IMR-90 (cell line): ENCODE data around the gene DYNLRB1. TPM values are rescaled to one million over a fixed set of nuclear protein-coding genes. Genes with fewer than 3 reads are reported as not detected.
A peak's percentile ranks its signal among the peaks of the same experiment; 100 is the strongest.

Source experiments
- ATAC-seq: fragments of 200-7000 bp; cut with Tn5 transposase; 2 replicates; pipeline ENCODE4 v1.9.1; 2020; ENCODE audit warnings: low read depth, mild to moderate bottlenecking, moderate library complexity
- BruUV-seq: library from RNA; stranded (reverse); fragments of 400-500 nt; replicated peaks from 2 replicates; lab custom pipeline; 2021; lab: Mats Ljungman, UMichigan
- CTCF ChIA-PET: fragments of 300-600 bp; formaldehyde crosslinking; extraction: SDS; loops from one replicate; lab custom pipeline; 2021; ENCODE audit warnings: antibody characterized with exemption; lab: Yijun Ruan, JAX
- POLR2A ChIA-PET: fragments of 300-600 bp; sonication (Branson Sonifier 250); formaldehyde crosslinking; loops from one replicate; lab custom pipeline; 2022; ENCODE audit warnings: antibody characterized with exemption; ENCODE audit not compliant: unreplicated experiment; lab: Charles Lee
- DNase-seq: peaks from one replicate; pipeline ENCODE4 v3.0.0; 2013
- H2AFZ ChIP-seq: replicated peaks from 2 replicates; pipeline ENCODE3; 2013; ENCODE audit warnings: low read length, mild to moderate bottlenecking; ENCODE audit not compliant: poor library complexity
- H2AK5ac ChIP-seq: 2 replicates; pipeline ENCODE4 v1.6.1; 2013; ENCODE audit warnings: low read depth, low read length, inconsistent platforms
- H2AK9ac ChIP-seq: replicated peaks from 2 replicates; pipeline ENCODE3; 2013; ENCODE audit warnings: mild to moderate bottlenecking, low read depth, low read length, moderate library complexity; ENCODE audit not compliant: poor library complexity
- H2BK120ac ChIP-seq: 2 replicates; pipeline ENCODE4 v1.6.1; 2013; ENCODE audit warnings: low read depth, low read length, inconsistent platforms
- H2BK15ac ChIP-seq: 3 replicates; pipeline ENCODE4 v1.6.1; 2013; ENCODE audit warnings: low read depth, low read length, inconsistent platforms
- H2BK20ac ChIP-seq: 2 replicates; pipeline ENCODE4 v1.6.1; 2013; ENCODE audit warnings: low read depth, mild to moderate bottlenecking, inconsistent platforms, low read length, moderate library complexity
- H2BK5ac ChIP-seq: 2 replicates; pipeline ENCODE4 v1.6.1; 2013; ENCODE audit warnings: mild to moderate bottlenecking, low read depth, low read length, inconsistent platforms; ENCODE audit not compliant: poor library complexity, severe bottlenecking
- H3K14ac ChIP-seq: replicated peaks from 2 replicates; pipeline ENCODE4 v1.6.1; 2013; ENCODE audit warnings: low read depth, low read length, inconsistent platforms
- H3K18ac ChIP-seq: 2 replicates; pipeline ENCODE4 v1.6.1; 2013; ENCODE audit warnings: low read depth, low read length, control low read depth
- H3K23ac ChIP-seq: 2 replicates; pipeline ENCODE4 v1.6.1; 2013; ENCODE audit warnings: low read depth, low read length, inconsistent platforms
- H3K27ac ChIP-seq: 2 replicates; pipeline ENCODE4 v1.5.1; 2013; ENCODE audit warnings: mild to moderate bottlenecking, control low read depth, low read length; ENCODE audit not compliant: insufficient read depth
- H3K27me3 ChIP-seq: 2 replicates; pipeline ENCODE4 v1.6.1; 2013; ENCODE audit warnings: low read length; ENCODE audit not compliant: control insufficient read depth, insufficient read depth
- H3K36me3 ChIP-seq: 2 replicates; pipeline ENCODE4 v1.6.1; 2013; ENCODE audit warnings: low read length, mixed read lengths; ENCODE audit not compliant: control insufficient read depth, insufficient read depth
- H3K4ac ChIP-seq: 2 replicates; pipeline ENCODE4 v1.6.1; 2013; ENCODE audit warnings: low read depth, low read length, inconsistent platforms
- H3K4me1 ChIP-seq: 2 replicates; pipeline ENCODE4 v1.6.1; 2013; ENCODE audit warnings: low read length, mixed read lengths; ENCODE audit not compliant: control insufficient read depth, insufficient read depth
- H3K4me2 ChIP-seq: 2 replicates; pipeline ENCODE4 v1.6.1; 2013; ENCODE audit warnings: low read depth, mild to moderate bottlenecking, control low read depth, low read length, moderate library complexity
- H3K4me3 ChIP-seq: 2 replicates; pipeline ENCODE4 v1.5.1; 2013; ENCODE audit warnings: low read depth, mild to moderate bottlenecking, control low read depth, low read length, moderate library complexity; ENCODE audit not compliant: insufficient read depth
- H3K56ac ChIP-seq: 2 replicates; pipeline ENCODE4 v1.6.1; 2013; ENCODE audit warnings: low read length, inconsistent platforms; ENCODE audit not compliant: insufficient read depth; ENCODE audit errors: extremely low read depth
- H3K79me1 ChIP-seq, 2 experiments: 2 replicates each; pipeline ENCODE4 v1.6.1; 2013; ENCODE audit warnings: low read length in 2 of 2, inconsistent platforms in 1 of 2, low read depth in 1 of 2
- H3K9ac ChIP-seq: 2 replicates; pipeline ENCODE4 v1.6.1; 2013; ENCODE audit warnings: low read depth, low read length, control low read depth
- H3K9me1 ChIP-seq: 2 replicates; pipeline ENCODE4 v1.6.1; 2013; ENCODE audit warnings: low read length, inconsistent platforms; ENCODE audit not compliant: insufficient read depth
- H3K9me3 ChIP-seq: 2 replicates; pipeline ENCODE4 v1.6.1; 2013; ENCODE audit warnings: low read length; ENCODE audit not compliant: control insufficient read depth, insufficient read depth
- H4K20me1 ChIP-seq: 2 replicates; pipeline ENCODE4 v1.6.1; 2013; ENCODE audit warnings: low read length, inconsistent platforms; ENCODE audit not compliant: insufficient read depth
- H4K5ac ChIP-seq: 2 replicates; pipeline ENCODE4 v1.6.1; 2013; ENCODE audit warnings: mild to moderate bottlenecking, low read depth, low read length, control low read depth
- H4K8ac ChIP-seq, 2 experiments: 2 replicates each; pipeline ENCODE4 v1.6.1; 2013; ENCODE audit warnings: low read depth in 2 of 2, low read length in 2 of 2, control low read depth in 1 of 2, inconsistent platforms in 1 of 2
- H4K91ac ChIP-seq: 2 replicates; pipeline ENCODE4 v1.6.1; 2013; ENCODE audit warnings: low read depth, low read length, inconsistent platforms; ENCODE audit not compliant: insufficient read depth
- CEBPB ChIP-seq: IDR thresholded peaks from 2 replicates; pipeline ENCODE4 v1.6.1; 2012; ENCODE audit warnings: low read depth, low read length, improper control_type of control experiment
- CHD1 ChIP-seq: IDR thresholded peaks from 2 replicates; pipeline ENCODE4 v1.6.1; 2012; ENCODE audit warnings: low read depth, low read length, improper control_type of control experiment
- CTCF ChIP-seq: conservative IDR thresholded peaks from 2 replicates; pipeline ENCODE4 v1.5.1; 2012; ENCODE audit warnings: mild to moderate bottlenecking, low read depth, low read length, improper control_type of control experiment
- ELK1 ChIP-seq: fragments of 150-350 bp; IDR thresholded peaks from 2 replicates; pipeline ENCODE4 v1.6.1; 2016; ENCODE audit warnings: low read depth, mild to moderate bottlenecking, low read length, moderate library complexity, borderline replicate concordance
- MAFK ChIP-seq: IDR thresholded peaks from 2 replicates; pipeline ENCODE4 v1.6.1; 2012; ENCODE audit warnings: low read depth, low read length, improper control_type of control experiment
- MXI1 ChIP-seq: IDR thresholded peaks from 2 replicates; pipeline ENCODE4 v1.6.1; 2012; ENCODE audit warnings: low read depth, mild to moderate bottlenecking, low read length, moderate library complexity, borderline replicate concordance
- NFE2L2 ChIP-seq: fragments of 150-350 bp; IDR thresholded peaks from 2 replicates; pipeline ENCODE4 v1.6.1; 2016; ENCODE audit warnings: low read depth, mild to moderate bottlenecking, low read length
- POLR2A ChIP-seq: IDR thresholded peaks from 2 replicates; pipeline ENCODE4 v1.6.1; 2012; ENCODE audit warnings: mild to moderate bottlenecking, low read depth, low read length
- RFX5 ChIP-seq: IDR thresholded peaks from 2 replicates; pipeline ENCODE4 v1.8.0; 2012; ENCODE audit warnings: low read depth, mild to moderate bottlenecking, low read length, moderate library complexity
- USF2 ChIP-seq: fragments of 150-350 bp; IDR thresholded peaks from 2 replicates; pipeline ENCODE4 v1.6.1; 2017; ENCODE audit warnings: mild to moderate bottlenecking, antibody characterized with exemption, low read length, low read depth
- WGBS, 2 experiments: methylation state at CpG; one replicate each; pipeline versions ENCODE4 v1.1.5 to v1.1.7; 2013; ENCODE audit warnings: missing lambda C conversion rate in 2 of 2; ENCODE audit not compliant: insufficient read length in 1 of 2; ENCODE audit errors: extremely low coverage in 2 of 2; 5-methylcytosine and 5-hydroxymethylcytosine counted together
- dilution Hi-C: fragments of 300-500 bp; cut with HindIII; formaldehyde crosslinking; loops from one replicate; pipeline ENCODE4 v1.14.3; 2018; ENCODE audit warnings: low sequenced_read_pairs; ENCODE audit not compliant: unreplicated experiment
- in situ Hi-C: fragments of 300-500 bp; cut with MboI; formaldehyde crosslinking; loops from 3 replicates; pipeline ENCODE4 v1.14.3; 2019; ENCODE audit warnings: low sequenced_read_pairs, inconsistent platforms, mixed read lengths
- intact Hi-C: fragments of 100-400 bp; cut with micrococcal nuclease; formaldehyde crosslinking; loops from 2 replicates; pipeline ENCODE4 v1.10.0; 2022
- polyA plus RNA-seq, 3 experiments: library from polyadenylated mRNA; depleted of rRNA; stranded (reverse); fragments of >200 nt; gene quantifications; 2 replicates each; pipeline ENCODE4 v1.2.3, GENCODE V29; 2012; ENCODE audit warnings: low replicate concordance in 1 of 3
- total RNA-seq: library from RNA; depleted of rRNA; stranded (reverse); fragments of >200 nt; gene quantifications from 2 replicates; pipeline ENCODE4 v1.2.3, GENCODE V29; 2012

Gene DYNLRB1
- total and polyA plus RNA-seq, 2 of the 4 experiments (the other 2 are of a cell fraction) = 82.4 to 380 TPM

GRCh38 chr20:34549291-34549928, 33.2 kb downstream of the DYNLRB1 start:
- WGBS, 2 experiments = 44% methylated on average over 13 of the region's 20 CpGs; no CpG with 5 or more reads in 1 of the 2 experiments
- Histone ChIP-seq H3K14ac (no peak overlapping the region), H3K18ac (no peak overlapping the region), H3K4me3 (no peak overlapping the region), H4K8ac (no peak overlapping the region), H3K27me3 (no peaks in the 10 kb centered on the region), H3K4me2 (no peak overlapping the region), H3K36me3 (no peaks in the 10 kb centered on the region), H3K23ac (no peak overlapping the region), H2BK15ac (no peak overlapping the region), H2AK5ac (no peak overlapping the region), H3K27ac (no peak overlapping the region), H3K4me1 (no peaks in the 10 kb centered on the region), H2AK9ac (no peak overlapping the region), H4K20me1 (no peaks in the 10 kb centered on the region; the same call in 1 of the 2 replicates), H3K56ac (no peak overlapping the region), H4K5ac (no peak overlapping the region), H3K9ac (no peak overlapping the region), H2AFZ (peak overlapping the region; percentile 60), H3K4ac (no peak overlapping the region), H2BK120ac (no peak overlapping the region), H3K79me1 (no peaks in the 10 kb centered on the region), H2BK20ac (no peak overlapping the region), H2BK5ac (no peak overlapping the region), H4K91ac (no peak overlapping the region; the same call in 1 of the 2 replicates), H3K9me1 (0 out of 2 replicates have a peak, but pooled peaks cover 5% of the 10 kb centered on the region), H3K9me3 (no peaks in the 10 kb centered on the region)
- peak; percentile 15 for DNase-seq
- TF ChIP-seq MAFK (no peak), CTCF (no peak), ELK1 (no peak), RFX5 (no peak), MXI1 (no peak), NFE2L2 (no peak), USF2 (no peak), CEBPB (no peak), CHD1 (no peak), POLR2A (no peak)
- in situ Hi-C loops = no loop called here
- ChIA-PET POLR2A (no interaction called here), CTCF (no interaction called here)
- BruUV-seq = no TSS peak
- dilution Hi-C loops = no loop called here
- intact Hi-C loops = no loop called here
- no peak for ATAC-seq
